GM18873 (cell line): ENCODE results near the gene FAM124A.

ENCODE experiments used
- ATAC-seq: cut with Tn5 transposase; IDR thresholded peaks from one replicate; pipeline ENCODE4 v1.9.1; 2021; ENCODE audit warnings: mild to moderate bottlenecking, moderate library complexity, moderate number of reproducible peaks; ENCODE audit not compliant: unreplicated experiment, low FRiP score

FAM124A gene

GRCh38 chr13:51220706-51221105 lies 1.5 kb upstream of the FAM124A start:
- ATAC-seq = no peak

GRCh38 chr13:51221108-51221507 lies 1.1 kb upstream of the FAM124A start:
- no peak for ATAC-seq

- ATAC-seq = no peak
Observed at GRCh38 chr13:51221674-51222036, 543 bp upstream of the FAM124A start.

- no peak for ATAC-seq
Observed at GRCh38 chr13:51222686-51223559, 725 bp downstream of the FAM124A start.

- ATAC-seq = no peak
Observed at GRCh38 chr13:51223560-51224270, 1.5 kb downstream of the FAM124A start.

GRCh38 chr13:51225029-51225428 lies 2.8 kb downstream of the FAM124A start:
- ATAC-seq = no peak

GRCh38 chr13:51227404-51227803 lies 5.2 kb downstream of the FAM124A start:
- no peak for ATAC-seq

GRCh38 chr13:51229101-51229719 lies 7.0 kb downstream of the FAM124A start:
- ATAC-seq = no peak

GRCh38 chr13:51229731-51230130 lies 7.5 kb downstream of the FAM124A start:
- no peak for ATAC-seq

- ATAC-seq = no peak
Observed at GRCh38 chr13:51230477-51231105, 8.4 kb downstream of the FAM124A start.

- ATAC-seq = no peak
Observed at GRCh38 chr13:51231456-51231855, 9.3 kb downstream of the FAM124A start.

- ATAC-seq = no peak
Observed at GRCh38 chr13:51232328-51232727, 10.1 kb downstream of the FAM124A start.

- no peak for ATAC-seq
Observed at GRCh38 chr13:51233117-51233826, 11.1 kb downstream of the FAM124A start.

GRCh38 chr13:51234676-51235075 lies 12.5 kb downstream of the FAM124A start:
- ATAC-seq = no peak

GRCh38 chr13:51235186-51235585 lies 13.0 kb downstream of the FAM124A start:
- ATAC-seq = no peak

GRCh38 chr13:51235756-51236490 lies 13.7 kb downstream of the FAM124A start:
- no peak for ATAC-seq

GRCh38 chr13:51236491-51236792 lies 14.2 kb downstream of the FAM124A start:
- no peak for ATAC-seq

GRCh38 chr13:51237386-51237785 lies 15.2 kb downstream of the FAM124A start:
- no peak for ATAC-seq

GRCh38 chr13:51237887-51238286 lies 15.7 kb downstream of the FAM124A start:
- no peak for ATAC-seq

GRCh38 chr13:51240178-51240577 lies 18.0 kb downstream of the FAM124A start:
- ATAC-seq = no peak
